Tibial nerve (tissue), 4 donors: Measurements from ENCODE around the gene FOXD4L3.
"Not testable (repeated sequence)": the region's sequence is repeated elsewhere in the genome, so short reads cannot be mapped to it uniquely, and the experiment has no call there.

Experiments used
- CTCF ChIP-seq, 5 experiments: fragments of 200-600 bp in 3 of 5; fragments of 450-650 bp in 2 of 5; sonication (generic) in 3 of 5; IDR thresholded peaks; one replicate each; pipeline ENCODE4 v1.5.1; 2016 to 2019; ENCODE audit warnings: antibody characterized with exemption in 5 of 5, mild to moderate bottlenecking in 3 of 5, moderate library complexity in 2 of 5
- EP300 ChIP-seq, 2 donors: sonication (generic); formaldehyde crosslinking; IDR thresholded peaks; one replicate each; pipeline ENCODE4 v1.6.1; 2017; ENCODE audit warnings: antibody characterized with exemption in 2 of 2, mild to moderate bottlenecking in 1 of 2
- POLR2A ChIP-seq, 2 donors: fragments of 450-650 bp; IDR thresholded peaks; one replicate each; pipeline ENCODE4 v1.6.1; 2017; ENCODE audit warnings: antibody characterized with exemption in 2 of 2, mild to moderate bottlenecking in 2 of 2, moderate library complexity in 2 of 2

DNA sequence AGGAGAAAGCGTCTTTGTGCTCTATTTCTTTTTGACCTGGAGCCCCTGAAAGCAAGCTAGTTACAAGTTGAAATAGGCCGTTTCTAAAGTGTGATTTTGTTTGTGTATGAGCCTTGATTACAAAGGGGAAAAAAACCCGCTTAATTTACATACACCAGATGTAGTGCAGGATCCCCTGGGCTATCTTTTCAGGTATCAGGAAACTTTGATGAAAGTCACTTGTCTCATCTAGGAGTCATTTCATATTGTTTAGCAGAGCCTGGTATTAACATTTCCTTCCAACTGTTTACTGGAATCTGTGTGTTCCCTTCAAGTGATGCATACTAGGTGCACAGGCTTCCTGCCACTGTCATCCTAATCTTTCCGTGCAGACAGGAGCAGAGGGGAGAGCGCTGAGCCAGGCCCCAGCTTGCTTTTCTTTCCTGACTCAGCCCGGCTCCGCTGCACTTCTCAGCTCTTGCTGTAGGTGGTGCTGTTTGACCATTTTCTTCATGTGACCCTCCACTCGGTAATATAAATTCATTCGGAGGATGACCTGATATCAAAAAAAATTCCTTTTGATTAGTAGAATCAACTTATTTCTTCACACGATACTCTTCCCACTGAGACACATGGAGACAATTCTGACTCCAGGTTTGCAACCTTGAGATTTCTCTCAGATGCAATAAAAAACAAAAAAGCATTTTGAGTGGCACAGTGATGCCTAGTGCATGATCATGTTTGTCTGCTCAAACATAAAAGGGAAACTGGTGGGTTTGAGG is 39.8 kb downstream of the FOXD4L3 start:
- not testable (repeated sequence) for TF ChIP-seq CTCF, POLR2A, EP300 (IDR thresholded peaks at IDR 0.05)
